ENCODE data around the gene SIRT5.

SIRT5 gene

GRCh38 chr6:13537527-13537897, 36.9 kb upstream of the SIRT5 start:
- no peak overlapping the region for H3K4me3 ChIP-seq (ENCODE audit: low read length in 2 of 2)
- H2BK120ac ChIP-seq (ENCODE audit: low read depth, low read length) = no peak overlapping the region
- no peaks in the 10 kb centered on the region for H3K79me1 ChIP-seq (ENCODE audit: low read depth, low read length)
- H2BK5ac ChIP-seq (ENCODE audit: low read length) = no peak overlapping the region
- H3K4me1 ChIP-seq (ENCODE audit: control insufficient read depth in 2 of 2, insufficient read depth in 1 of 2, low read depth in 1 of 2, low read length in 2 of 2) = no peaks in the 10 kb centered on the region
- H3K36me3 ChIP-seq (replicated peaks in 1 of 2; ENCODE audit: control insufficient read depth in 2 of 2, insufficient read depth in 2 of 2, low read length in 2 of 2) = no peaks in the 10 kb centered on the region
- H2AFZ ChIP-seq (ENCODE audit: low read length) = no peak overlapping the region
- WGBS, 2 donors (ENCODE audit: extremely low coverage in 2 of 2, insufficient read length in 2 of 2, insufficient replicate concordance in 1 of 2) = no CpG with 5 or more reads among the region's 2 CpGs
- no peak for DNase-seq (ENCODE audit: low spot score)
- no peak overlapping the region for H4K91ac ChIP-seq (ENCODE audit: low read depth, low read length, poor library complexity)
- no peaks in the 10 kb centered on the region for H3K9me3 ChIP-seq (replicated peaks in 1 of 2; ENCODE audit: control insufficient read depth in 2 of 2, insufficient read depth in 1 of 2, low read depth in 1 of 2, low read length in 2 of 2)
- no peak overlapping the region for H3K27ac ChIP-seq (replicated peaks; ENCODE audit: low read length)
- H4K8ac ChIP-seq (ENCODE audit: low read depth, low read length) = no peak overlapping the region
- no peak overlapping the region for H3K9ac ChIP-seq (ENCODE audit: low read depth, low read length, poor library complexity)
- no peak overlapping the region for H2AK5ac ChIP-seq (ENCODE audit: low read depth, low read length)
- H3K18ac ChIP-seq (ENCODE audit: low read length) = no peak overlapping the region
- H2BK15ac ChIP-seq (ENCODE audit: low read length) = no peak overlapping the region
- no peak overlapping the region for H3K14ac ChIP-seq (ENCODE audit: low read length)
- no peak overlapping the region for H3K23ac ChIP-seq (ENCODE audit: low read depth, low read length, poor library complexity)
- H2BK12ac ChIP-seq (ENCODE audit: low read length) = no peak overlapping the region
- no peak overlapping the region for H3K4me2 ChIP-seq (ENCODE audit: insufficient read depth, low read length, poor library complexity, severe bottlenecking)
- H3K4ac ChIP-seq (ENCODE audit: low read length) = no peak overlapping the region
- peaks cover 0 to 17% (median 0%) of the 10 kb centered on the region in 3 experiments for H3K27me3 ChIP-seq (ENCODE audit: control insufficient read depth in 3 of 3, insufficient read depth in 3 of 3, low read depth in 1 of 3, low read length in 3 of 3)

- Histone ChIP-seq H3K23ac (ENCODE audit: low read depth, low read length, poor library complexity) (no peak overlapping the region), H3K14ac (ENCODE audit: low read length) (no peak overlapping the region), H3K9ac (ENCODE audit: low read depth, low read length, poor library complexity) (no peak overlapping the region), H3K27ac (replicated peaks; ENCODE audit: low read length) (no peak overlapping the region), H2BK5ac (ENCODE audit: low read length) (no peak overlapping the region), H2BK120ac (ENCODE audit: low read depth, low read length) (no peak overlapping the region), H3K4me1 (ENCODE audit: control insufficient read depth in 2 of 2, insufficient read depth in 1 of 2, low read depth in 1 of 2, low read length in 2 of 2) (no peaks in the 10 kb centered on the region), H2AFZ (ENCODE audit: low read length) (no peak overlapping the region), H3K79me1 (ENCODE audit: low read depth, low read length) (no peaks in the 10 kb centered on the region), H2BK12ac (ENCODE audit: low read length) (no peak overlapping the region), H2AK5ac (ENCODE audit: low read depth, low read length) (no peak overlapping the region), H3K9me3 (replicated peaks in 1 of 2; ENCODE audit: control insufficient read depth in 2 of 2, insufficient read depth in 1 of 2, low read depth in 1 of 2, low read length in 2 of 2) (no peaks in the 10 kb centered on the region), H3K4ac (ENCODE audit: low read length) (no peak overlapping the region), H4K91ac (ENCODE audit: low read depth, low read length, poor library complexity) (no peak overlapping the region), H3K4me3 (ENCODE audit: low read length in 2 of 2) (no peak overlapping the region), H2BK15ac (ENCODE audit: low read length) (no peak overlapping the region), H3K4me2 (ENCODE audit: insufficient read depth, low read length, poor library complexity, severe bottlenecking) (no peak overlapping the region), H3K36me3 (replicated peaks in 1 of 2; ENCODE audit: control insufficient read depth in 2 of 2, insufficient read depth in 2 of 2, low read length in 2 of 2) (no peaks in the 10 kb centered on the region), H4K8ac (ENCODE audit: low read depth, low read length) (no peak overlapping the region), H3K27me3 (ENCODE audit: control insufficient read depth in 3 of 3, insufficient read depth in 3 of 3, low read depth in 1 of 3, low read length in 3 of 3) (peaks cover 0 to 14% (median 0%) of the 10 kb centered on the region in 3 experiments), H3K18ac (ENCODE audit: low read length) (no peak overlapping the region)
- no CpG with 5 or more reads among the region's 2 CpGs for WGBS, 2 donors (ENCODE audit: extremely low coverage in 2 of 2, insufficient read length in 2 of 2, insufficient replicate concordance in 1 of 2)
- DNase-seq (ENCODE audit: low spot score) = no peak
Observed at GRCh38 chr6:13538084-13538483, 36.3 kb upstream of the SIRT5 start.

GRCh38 chr6:13538600-13538999, 35.8 kb upstream of the SIRT5 start:
- H4K8ac ChIP-seq (ENCODE audit: low read depth, low read length) = no peak overlapping the region
- H3K4me3 ChIP-seq (ENCODE audit: low read length in 2 of 2) = no peak overlapping the region
- H4K91ac ChIP-seq (ENCODE audit: low read depth, low read length, poor library complexity) = no peak overlapping the region
- no peak overlapping the region for H2BK12ac ChIP-seq (ENCODE audit: low read length)
- no peak overlapping the region for H2BK15ac ChIP-seq (ENCODE audit: low read length)
- no peaks in the 10 kb centered on the region for H3K36me3 ChIP-seq (replicated peaks in 1 of 2; ENCODE audit: control insufficient read depth in 2 of 2, insufficient read depth in 2 of 2, low read length in 2 of 2)
- no peak overlapping the region for H3K9ac ChIP-seq (ENCODE audit: low read depth, low read length, poor library complexity)
- H3K79me1 ChIP-seq (ENCODE audit: low read depth, low read length) = no peaks in the 10 kb centered on the region
- H2AK5ac ChIP-seq (ENCODE audit: low read depth, low read length) = no peak overlapping the region
- no peak overlapping the region for H2AFZ ChIP-seq (ENCODE audit: low read length)
- H3K27ac ChIP-seq (replicated peaks; ENCODE audit: low read length) = no peak overlapping the region
- H3K18ac ChIP-seq (ENCODE audit: low read length) = no peak overlapping the region
- no peak overlapping the region for H2BK5ac ChIP-seq (ENCODE audit: low read length)
- no peak overlapping the region for H3K4me2 ChIP-seq (ENCODE audit: insufficient read depth, low read length, poor library complexity, severe bottlenecking)
- DNase-seq (ENCODE audit: low spot score) = no peak
- no peak overlapping the region for H2BK120ac ChIP-seq (ENCODE audit: low read depth, low read length)
- no peaks in the 10 kb centered on the region for H3K9me3 ChIP-seq (replicated peaks in 1 of 2; ENCODE audit: control insufficient read depth in 2 of 2, insufficient read depth in 1 of 2, low read depth in 1 of 2, low read length in 2 of 2)
- H3K14ac ChIP-seq (ENCODE audit: low read length) = no peak overlapping the region
- H3K4ac ChIP-seq (ENCODE audit: low read length) = no peak overlapping the region
- no CpG with 5 or more reads among the region's 3 CpGs for WGBS, 2 donors (ENCODE audit: extremely low coverage in 2 of 2, insufficient read length in 2 of 2, insufficient replicate concordance in 1 of 2)
- H3K4me1 ChIP-seq (ENCODE audit: control insufficient read depth in 2 of 2, insufficient read depth in 1 of 2, low read depth in 1 of 2, low read length in 2 of 2) = no peaks in the 10 kb centered on the region
- H3K23ac ChIP-seq (ENCODE audit: low read depth, low read length, poor library complexity) = no peak overlapping the region
- peaks cover 0 to 8% (median 0%) of the 10 kb centered on the region in 3 experiments for H3K27me3 ChIP-seq (ENCODE audit: control insufficient read depth in 3 of 3, insufficient read depth in 3 of 3, low read depth in 1 of 3, low read length in 3 of 3)

- no peak overlapping the region for H2BK15ac ChIP-seq (ENCODE audit: low read length)
- no peak overlapping the region for H2AFZ ChIP-seq (ENCODE audit: low read length)
- no peak overlapping the region for H2BK5ac ChIP-seq (ENCODE audit: low read length)
- no peaks in the 10 kb centered on the region for H3K36me3 ChIP-seq (replicated peaks in 1 of 2; ENCODE audit: control insufficient read depth in 2 of 2, insufficient read depth in 2 of 2, low read length in 2 of 2)
- H3K79me1 ChIP-seq (ENCODE audit: low read depth, low read length) = no peaks in the 10 kb centered on the region
- H3K9ac ChIP-seq (ENCODE audit: low read depth, low read length, poor library complexity) = no peak overlapping the region
- no peak overlapping the region for H4K8ac ChIP-seq (ENCODE audit: low read depth, low read length)
- no peak overlapping the region for H3K14ac ChIP-seq (ENCODE audit: low read length)
- no peak overlapping the region for H2BK12ac ChIP-seq (ENCODE audit: low read length)
- H2AK5ac ChIP-seq (ENCODE audit: low read depth, low read length) = no peak overlapping the region
- WGBS, 2 donors (ENCODE audit: extremely low coverage in 2 of 2, insufficient read length in 2 of 2, insufficient replicate concordance in 1 of 2) = no CpG with 5 or more reads among the region's 1 CpG
- no peak overlapping the region for H3K23ac ChIP-seq (ENCODE audit: low read depth, low read length, poor library complexity)
- DNase-seq (ENCODE audit: low spot score) = no peak
- H3K4me2 ChIP-seq (ENCODE audit: insufficient read depth, low read length, poor library complexity, severe bottlenecking) = no peak overlapping the region
- H3K4me3 ChIP-seq (ENCODE audit: low read length in 2 of 2) = no peak overlapping the region
- no peak overlapping the region for H3K18ac ChIP-seq (ENCODE audit: low read length)
- peaks cover 0 to 2% of the 10 kb centered on the region in 2 donors for H3K9me3 ChIP-seq (replicated peaks in 1 of 2; ENCODE audit: control insufficient read depth in 2 of 2, insufficient read depth in 1 of 2, low read depth in 1 of 2, low read length in 2 of 2)
- H3K4ac ChIP-seq (ENCODE audit: low read length) = no peak overlapping the region
- no peak overlapping the region for H4K91ac ChIP-seq (ENCODE audit: low read depth, low read length, poor library complexity)
- peaks cover 0 to 2% (median 0%) of the 10 kb centered on the region in 3 experiments for H3K27me3 ChIP-seq (ENCODE audit: control insufficient read depth in 3 of 3, insufficient read depth in 3 of 3, low read depth in 1 of 3, low read length in 3 of 3)
- H2BK120ac ChIP-seq (ENCODE audit: low read depth, low read length) = no peak overlapping the region
- no peak overlapping the region for H3K27ac ChIP-seq (replicated peaks; ENCODE audit: low read length)
- H3K4me1 ChIP-seq (ENCODE audit: control insufficient read depth in 2 of 2, insufficient read depth in 1 of 2, low read depth in 1 of 2, low read length in 2 of 2) = no peaks in the 10 kb centered on the region
Observed at GRCh38 chr6:13539572-13539971, 34.8 kb upstream of the SIRT5 start.
